ENCODE measurements around the gene ABCB8.

- TF ChIP-seq CTCF (IDR thresholded peaks at IDR 0.05) (no peak), POLR2A (IDR thresholded peaks at IDR 0.05) (no peak)
Measured at GRCh38 chr7:151063212-151063561, 34.9 kb downstream of the ABCB8 start.

All from heart left ventricle (tissue), 13 donors.